Activated CD8-positive, alpha-beta memory T cell treated with anti-CD3 and anti-CD28 coated beads for 4 hours (primary cell): ENCODE measurements around the gene CADPS.

Experiments
- DNase-seq, 2 donors: peaks; one replicate each; pipeline ENCODE4 v3.0.0-alpha.2; 2020; ENCODE audit warnings: low read depth in 2 of 2

Gene CADPS

GRCh38 chr3:62557983-62558382 lies 317.2 kb downstream of the CADPS start:
- DNase-seq = no peak

GRCh38 chr3:62557450-62557849 lies 317.8 kb downstream of the CADPS start:
- no peak for DNase-seq

GRCh38 chr3:62556121-62556815 lies 318.9 kb downstream of the CADPS start:
- no peak for DNase-seq

- DNase-seq = no peak
Observed at GRCh38 chr3:62554264-62554799, 320.9 kb downstream of the CADPS start.

- DNase-seq = no peak
Observed at GRCh38 chr3:62553811-62554210, 321.4 kb downstream of the CADPS start.

GRCh38 chr3:62551556-62551955 lies 323.7 kb downstream of the CADPS start:
- DNase-seq = no peak

- DNase-seq = no peak
Observed at GRCh38 chr3:62550439-62550838, 324.8 kb downstream of the CADPS start.

- DNase-seq = no peak
Observed at GRCh38 chr3:62548528-62549205, 326.5 kb downstream of the CADPS start.

GRCh38 chr3:62546266-62546665 lies 328.9 kb downstream of the CADPS start:
- no peak for DNase-seq

GRCh38 chr3:62542185-62542584 lies 333.0 kb downstream of the CADPS start:
- DNase-seq = no peak

GRCh38 chr3:62539762-62540161 lies 335.5 kb downstream of the CADPS start:
- DNase-seq = no peak

GRCh38 chr3:62538691-62539356 lies 336.4 kb downstream of the CADPS start:
- DNase-seq = no peak

- no peak for DNase-seq
Observed at GRCh38 chr3:62534326-62534725, 340.9 kb downstream of the CADPS start.

GRCh38 chr3:62532796-62533195 lies 342.4 kb downstream of the CADPS start:
- no peak for DNase-seq

- no peak for DNase-seq
Observed at GRCh38 chr3:62531981-62532380, 343.2 kb downstream of the CADPS start.

GRCh38 chr3:62531493-62531892 lies 343.7 kb downstream of the CADPS start:
- DNase-seq = no peak

- DNase-seq = no peak
Observed at GRCh38 chr3:62529230-62529629, 346.0 kb downstream of the CADPS start.

GRCh38 chr3:62527474-62527873 lies 347.7 kb downstream of the CADPS start:
- DNase-seq = no peak

GRCh38 chr3:62525281-62525680 lies 349.9 kb downstream of the CADPS start:
- DNase-seq = no peak

GRCh38 chr3:62523672-62524071 lies 351.5 kb downstream of the CADPS start:
- DNase-seq = no peak

GRCh38 chr3:62521464-62522105 lies 353.6 kb downstream of the CADPS start:
- DNase-seq = no peak

GRCh38 chr3:62503516-62503915 lies 371.7 kb downstream of the CADPS start:
- no peak for DNase-seq
